ENCODE results near the gene MSX1.

The MSX1 gene

GRCh38 chr4:4884611-4885010 lies 25.1 kb downstream of the MSX1 start:
- no peak for TF ChIP-seq CTCF (IDR thresholded peaks at IDR 0.05; ENCODE audit: low read depth, low read length)
- no peak overlapping the region for H3K4me3 ChIP-seq (ENCODE audit: low read depth, low read length)

GRCh38 chr4:4887426-4887825 lies 28.0 kb downstream of the MSX1 start:
- no peak overlapping the region for H3K4me3 ChIP-seq (ENCODE audit: low read depth, low read length)
- TF ChIP-seq CTCF (IDR thresholded peaks at IDR 0.05; ENCODE audit: low read depth, low read length), result no peak

GRCh38 chr4:4888695-4889094 lies 29.2 kb downstream of the MSX1 start:
- H3K4me3 ChIP-seq (ENCODE audit: low read depth, low read length), result no peak overlapping the region
- TF ChIP-seq CTCF (IDR thresholded peaks at IDR 0.05; ENCODE audit: low read depth, low read length), result no peak

- no peak for TF ChIP-seq CTCF (IDR thresholded peaks at IDR 0.05; ENCODE audit: low read depth, low read length)
- H3K4me3 ChIP-seq (ENCODE audit: low read depth, low read length), result no peak overlapping the region
Measured at GRCh38 chr4:4889781-4890180, 30.3 kb downstream of the MSX1 start.

- H3K4me3 ChIP-seq (ENCODE audit: low read depth, low read length), result no peak overlapping the region
- no peak for TF ChIP-seq CTCF (IDR thresholded peaks at IDR 0.05; ENCODE audit: low read depth, low read length)
Measured at GRCh38 chr4:4890574-4891255, 31.2 kb downstream of the MSX1 start.

GRCh38 chr4:4893721-4894120 lies 34.3 kb downstream of the MSX1 start:
- no peak for TF ChIP-seq CTCF (IDR thresholded peaks at IDR 0.05; ENCODE audit: low read depth, low read length)
- no peak overlapping the region for H3K4me3 ChIP-seq (ENCODE audit: low read depth, low read length)

- H3K4me3 ChIP-seq (ENCODE audit: low read depth, low read length), result no peak overlapping the region
- TF ChIP-seq CTCF (IDR thresholded peaks at IDR 0.05; ENCODE audit: low read depth, low read length), result no peak
Measured at GRCh38 chr4:4899202-4899925, 39.9 kb downstream of the MSX1 start.

All from WI38 (cell line).